ENCODE results near the gene GSX1. TPM values are rescaled to one million over a fixed set of nuclear protein-coding genes. Genes with fewer than 3 reads are reported as not detected.
"Not testable (repeated sequence)": the region's sequence is repeated elsewhere in the genome, so short reads cannot be mapped to it uniquely, and the experiment has no call there.

Gene GSX1
- total RNA-seq, 1 donor from 2014 or later: not detected

DNA sequence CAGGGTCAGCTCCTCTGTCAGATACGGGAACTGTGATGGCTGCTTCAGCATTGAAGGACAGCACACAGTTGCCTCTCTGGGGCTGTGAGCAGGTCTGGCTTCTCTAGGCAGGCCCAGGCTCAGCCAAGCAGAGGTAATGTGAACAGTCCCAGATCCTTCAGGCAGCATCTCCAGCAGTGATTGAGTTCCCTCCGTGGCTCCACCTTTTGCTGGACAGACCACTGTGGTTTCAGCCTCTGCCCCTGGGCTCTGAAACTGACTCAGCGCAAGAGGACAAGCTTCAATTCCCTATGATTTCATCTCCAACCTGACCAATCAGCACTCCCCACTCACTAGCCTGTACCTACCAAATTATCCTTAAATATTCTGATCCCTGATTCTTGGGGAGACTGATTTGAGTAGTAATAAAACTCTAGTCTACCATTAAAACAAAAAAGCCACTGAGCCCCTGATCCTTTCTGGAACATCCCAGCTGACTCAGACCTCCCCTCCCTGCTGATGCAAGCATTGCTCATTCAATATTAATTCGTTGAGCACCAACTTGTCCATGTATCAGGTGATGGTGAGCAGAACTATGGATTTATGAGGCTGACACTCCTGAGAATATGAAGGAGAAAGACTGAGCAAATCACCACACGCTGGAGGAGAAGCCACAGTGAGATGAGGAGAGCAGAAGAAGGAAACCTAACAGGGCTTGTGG lies 16.7 kb downstream of the GSX1 start:
- TF ChIP-seq, protein P1, sequence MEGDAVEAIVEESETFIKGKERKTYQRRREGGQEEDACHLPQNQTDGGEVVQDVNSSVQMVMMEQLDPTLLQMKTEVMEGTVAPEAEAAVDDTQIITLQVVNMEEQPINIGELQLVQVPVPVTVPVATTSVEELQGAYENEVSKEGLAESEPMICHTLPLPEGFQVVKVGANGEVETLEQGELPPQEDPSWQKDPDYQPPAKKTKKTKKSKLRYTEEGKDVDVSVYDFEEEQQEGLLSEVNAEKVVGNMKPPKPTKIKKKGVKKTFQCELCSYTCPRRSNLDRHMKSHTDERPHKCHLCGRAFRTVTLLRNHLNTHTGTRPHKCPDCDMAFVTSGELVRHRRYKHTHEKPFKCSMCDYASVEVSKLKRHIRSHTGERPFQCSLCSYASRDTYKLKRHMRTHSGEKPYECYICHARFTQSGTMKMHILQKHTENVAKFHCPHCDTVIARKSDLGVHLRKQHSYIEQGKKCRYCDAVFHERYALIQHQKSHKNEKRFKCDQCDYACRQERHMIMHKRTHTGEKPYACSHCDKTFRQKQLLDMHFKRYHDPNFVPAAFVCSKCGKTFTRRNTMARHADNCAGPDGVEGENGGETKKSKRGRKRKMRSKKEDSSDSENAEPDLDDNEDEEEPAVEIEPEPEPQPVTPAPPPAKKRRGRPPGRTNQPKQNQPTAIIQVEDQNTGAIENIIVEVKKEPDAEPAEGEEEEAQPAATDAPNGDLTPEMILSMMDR (conservative IDR thresholded peaks at IDR 0.05; ENCODE audit: low read depth, low read length): no peak
- no peak overlapping the region for H3K4me3 ChIP-seq (ENCODE audit: low read depth, low read length)
- DNase-seq (ENCODE audit: low read depth): no peak

DNA sequence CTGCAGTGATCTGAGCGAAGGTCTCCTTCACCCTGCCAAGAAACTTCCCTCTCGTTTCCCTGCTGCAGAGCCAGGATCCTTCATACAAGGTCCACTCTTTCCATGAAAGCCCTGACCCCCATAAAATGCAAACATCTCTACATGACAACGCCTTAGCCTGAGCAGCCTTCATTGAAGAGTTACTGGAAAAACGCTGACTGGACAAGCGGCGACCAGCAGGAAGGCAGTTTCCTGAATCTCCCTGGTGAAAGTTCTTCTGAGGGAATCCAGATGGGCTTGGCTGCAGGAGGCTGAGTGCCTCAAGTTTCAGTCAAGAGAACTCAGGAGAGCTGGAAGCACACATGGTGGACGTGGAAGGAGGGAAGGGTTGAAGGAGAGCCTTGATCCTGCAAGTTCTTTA lies 17.7 kb downstream of the GSX1 start:
- TF ChIP-seq, protein P1 (conservative IDR thresholded peaks at IDR 0.05; ENCODE audit: low read depth, low read length): no peak
- no peak overlapping the region for H3K4me3 ChIP-seq (ENCODE audit: low read depth, low read length)
- DNase-seq (ENCODE audit: low read depth): no peak

DNA sequence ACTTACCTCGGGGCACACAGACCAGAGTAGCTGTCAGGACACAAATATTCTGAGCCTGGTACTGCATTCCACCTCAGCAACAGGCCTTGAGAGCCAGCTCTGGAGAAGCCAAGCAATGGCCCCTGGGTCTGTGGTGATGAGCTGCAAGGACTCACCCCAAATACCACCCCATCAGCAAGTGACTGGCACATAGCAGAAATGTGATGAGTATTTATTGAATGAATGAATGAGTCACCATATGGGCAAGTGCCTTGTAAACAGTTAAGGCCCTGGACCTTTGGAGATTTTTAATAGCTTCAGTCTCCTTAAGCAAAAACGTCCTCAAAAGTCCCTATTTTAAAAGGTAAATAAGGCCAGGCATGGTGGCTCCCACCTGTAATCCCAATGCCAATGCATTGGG lies 18.2 kb downstream of the GSX1 start:
- no peak overlapping the region for H3K4me3 ChIP-seq (ENCODE audit: low read depth, low read length)
- no peak for DNase-seq (ENCODE audit: low read depth)
- TF ChIP-seq, protein P1 (conservative IDR thresholded peaks at IDR 0.05; ENCODE audit: low read depth, low read length): no peak

GRCh38 chr13:27813826-27814225 lies 21.5 kb downstream of the GSX1 start:
- TF ChIP-seq, protein P1 (conservative IDR thresholded peaks at IDR 0.05; ENCODE audit: low read depth, low read length): no peak
- no peak overlapping the region for H3K4me3 ChIP-seq (ENCODE audit: low read depth, low read length)
- DNase-seq (ENCODE audit: low read depth): no peak

DNA sequence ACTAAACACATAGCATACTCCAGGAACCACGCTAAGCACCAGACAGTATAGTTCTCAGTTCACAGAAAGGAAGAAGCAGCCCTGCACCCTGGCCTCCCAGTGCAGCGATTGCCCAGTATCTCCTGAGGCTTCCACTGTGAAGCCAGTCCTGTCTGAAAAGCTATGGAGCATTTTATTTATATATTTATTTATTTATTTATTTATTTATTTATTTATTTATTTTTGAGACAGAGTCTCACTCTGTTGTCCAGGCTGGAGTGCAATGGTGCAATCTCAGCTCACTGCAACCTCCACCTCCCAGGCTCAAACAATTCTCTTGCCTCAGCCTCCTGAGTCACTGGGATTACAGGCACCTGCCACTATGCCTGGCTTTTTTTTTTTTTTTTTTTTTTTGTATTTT lies 25.5 kb downstream of the GSX1 start:
- DNase-seq (ENCODE audit: low read depth); H3K4me3 ChIP-seq (ENCODE audit: low read depth, low read length): not testable (repeated sequence)

GRCh38 chr13:27820524-27821482 lies 28.5 kb downstream of the GSX1 start:
- no peak overlapping the region for H3K4me3 ChIP-seq (ENCODE audit: low read depth, low read length)
- no peak for DNase-seq (ENCODE audit: low read depth)
- TF ChIP-seq, protein P1 (conservative IDR thresholded peaks at IDR 0.05; ENCODE audit: low read depth, low read length): no peak

GRCh38 chr13:27821566-27821965 lies 29.3 kb downstream of the GSX1 start:
- no peak for DNase-seq (ENCODE audit: low read depth)
- TF ChIP-seq, protein P1 (conservative IDR thresholded peaks at IDR 0.05; ENCODE audit: low read depth, low read length): no peak
- no peak overlapping the region for H3K4me3 ChIP-seq (ENCODE audit: low read depth, low read length)
